ENCODE results near the gene SLC9B1.
"Not testable (repeated sequence)": the region's sequence is repeated elsewhere in the genome, so short reads cannot be mapped to it uniquely, and the experiment has no call there.

The SLC9B1 gene

DNA sequence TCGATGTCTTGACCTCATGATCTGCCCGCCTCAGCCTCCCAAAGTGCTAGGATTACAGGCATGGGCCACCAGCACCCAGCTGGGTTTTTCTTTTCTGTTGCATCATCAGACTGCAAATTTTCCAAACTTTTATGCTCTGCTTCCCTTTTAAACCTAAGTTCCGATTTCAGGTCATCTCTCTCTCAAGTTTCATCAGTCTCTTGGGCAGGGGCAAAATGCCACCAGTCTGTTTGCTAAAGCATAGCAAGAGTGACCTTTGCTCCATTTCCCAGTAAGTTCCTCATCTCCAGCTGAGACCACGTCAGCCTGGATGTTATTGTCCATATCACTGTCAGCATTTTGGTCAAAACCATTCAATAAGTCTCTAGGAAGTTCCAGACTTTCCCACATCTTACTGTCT is 141.2 kb downstream of the SLC9B1 start:
- DNase-seq (ENCODE audit: low read depth): not testable (repeated sequence)

DNA sequence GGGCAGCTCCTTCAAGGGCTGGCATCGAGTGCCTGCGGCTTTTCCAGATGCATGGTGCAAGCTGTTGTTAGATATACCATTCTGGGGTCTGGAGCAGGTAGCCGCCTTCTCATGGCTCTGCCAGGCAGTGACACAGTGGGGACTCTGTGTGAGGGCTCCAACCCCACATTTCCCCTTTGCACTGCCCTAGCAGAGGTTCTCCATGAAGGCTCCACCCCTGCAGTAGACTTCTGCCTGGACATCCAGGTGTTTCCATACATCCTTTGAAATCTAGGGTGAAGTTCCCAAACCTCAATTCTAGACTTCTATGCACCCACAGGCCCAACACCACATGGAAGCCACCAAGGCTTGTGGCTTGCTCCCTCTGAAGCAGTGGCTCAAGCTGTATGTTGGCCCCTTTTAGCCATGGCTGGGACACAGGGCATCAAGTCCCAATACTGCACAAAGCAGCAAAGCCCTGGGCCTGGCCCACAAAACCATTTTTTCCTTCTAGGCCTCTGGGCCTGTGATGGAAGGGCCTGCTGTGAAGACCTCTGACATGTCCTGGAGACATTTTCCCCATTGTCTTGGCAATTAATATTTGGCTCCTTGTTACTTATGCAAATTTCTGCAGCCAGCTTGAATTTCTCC is 141.9 kb downstream of the SLC9B1 start:
- DNase-seq (ENCODE audit: low read depth): not testable (repeated sequence)

DNA sequence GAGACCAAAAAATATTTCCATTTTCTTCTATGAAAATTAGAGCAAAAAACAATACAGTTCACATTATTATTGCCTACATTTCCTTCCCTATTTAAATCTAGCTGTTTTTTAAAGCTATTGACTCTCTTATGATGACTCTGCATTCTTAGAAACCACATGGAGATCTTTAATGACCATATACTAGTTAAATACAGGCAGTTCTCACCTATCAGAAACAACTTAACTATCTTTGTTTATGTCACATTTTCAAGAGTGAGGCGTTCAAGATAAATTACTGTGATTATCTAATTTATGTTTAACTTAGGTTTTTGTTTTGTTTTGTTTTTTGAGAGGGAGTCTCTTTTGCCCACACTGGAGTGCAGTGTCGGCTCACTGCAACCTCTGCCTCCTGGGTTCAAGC is 147.7 kb downstream of the SLC9B1 start:
- no peak for DNase-seq (ENCODE audit: low read depth)

DNA sequence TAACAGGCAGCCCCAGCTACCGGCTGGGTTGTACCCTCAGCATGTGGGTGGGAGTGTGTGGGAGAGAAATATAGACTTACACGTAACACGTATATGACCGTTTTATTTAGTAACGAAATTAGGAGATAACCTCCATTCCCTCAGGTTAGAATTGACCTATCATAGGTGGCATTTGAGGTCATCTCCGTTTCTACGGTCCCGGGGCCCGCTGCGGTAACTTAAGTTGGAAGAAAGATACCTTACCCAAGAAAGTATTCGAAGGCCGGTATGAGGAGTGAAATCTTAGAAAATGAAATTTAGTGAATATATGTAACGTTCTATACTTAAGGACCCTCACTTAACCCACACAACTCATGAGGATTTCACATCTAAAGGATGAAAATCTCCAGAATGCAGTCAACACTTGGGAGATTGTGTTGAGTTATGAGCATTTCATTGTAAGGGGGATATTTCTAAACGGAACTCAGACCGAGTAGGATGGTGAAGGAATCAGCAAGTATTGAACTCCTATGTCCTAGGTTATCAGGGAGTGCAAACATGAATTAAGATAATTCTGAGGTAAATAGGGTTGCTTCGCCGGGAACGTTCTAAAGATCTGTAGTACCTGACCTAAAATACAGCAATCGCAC is 149.8 kb downstream of the SLC9B1 start:
- no peak for DNase-seq (ENCODE audit: low read depth)

DNA sequence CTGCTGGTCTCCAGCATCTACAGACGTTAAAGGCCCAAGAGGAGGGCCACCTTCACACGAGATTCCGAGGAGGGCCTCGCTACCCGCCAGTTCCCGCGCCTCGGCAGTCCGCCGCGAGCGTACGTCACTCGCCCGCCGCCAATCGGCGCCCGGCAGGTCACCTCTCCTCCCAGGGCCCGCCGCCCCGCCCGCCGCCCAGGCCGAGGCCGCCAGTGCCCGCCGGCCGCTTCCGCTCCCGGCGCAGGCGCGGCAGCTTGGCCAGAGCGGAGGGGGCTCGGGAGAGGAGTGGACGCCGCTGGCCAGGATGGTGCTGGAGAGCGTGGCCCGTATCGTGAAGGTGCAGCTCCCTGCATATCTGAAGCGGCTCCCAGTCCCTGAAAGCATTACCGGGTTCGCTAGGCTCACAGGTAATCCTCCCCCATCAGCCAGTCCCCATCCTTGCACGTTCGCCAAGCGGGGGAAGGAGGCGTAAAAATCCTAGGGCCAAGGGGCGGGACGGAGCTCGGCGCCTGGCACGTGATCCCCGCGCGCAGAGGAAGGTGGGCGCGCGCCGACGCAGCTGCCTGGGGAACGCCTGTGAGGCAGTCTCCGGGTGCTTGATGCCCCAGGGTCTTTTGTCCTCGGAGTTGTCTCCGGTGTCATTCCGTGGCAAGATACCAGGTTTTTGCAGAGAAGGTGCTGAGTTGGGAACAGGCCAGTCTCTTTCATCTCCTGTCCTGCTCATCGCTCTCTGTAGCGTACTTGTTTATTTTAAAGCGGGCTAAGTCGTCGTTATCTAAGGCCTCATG is 150.5 kb downstream of the SLC9B1 start, which contains the start of gene CISD2:
Gene CISD2 (plus strand): TSS at position 212 of the 788 bp plus-strand sequence. CDS start 93 bp downstream, at position 305.
- peak; percentile 86 for DNase-seq (ENCODE audit: low read depth)

DNA sequence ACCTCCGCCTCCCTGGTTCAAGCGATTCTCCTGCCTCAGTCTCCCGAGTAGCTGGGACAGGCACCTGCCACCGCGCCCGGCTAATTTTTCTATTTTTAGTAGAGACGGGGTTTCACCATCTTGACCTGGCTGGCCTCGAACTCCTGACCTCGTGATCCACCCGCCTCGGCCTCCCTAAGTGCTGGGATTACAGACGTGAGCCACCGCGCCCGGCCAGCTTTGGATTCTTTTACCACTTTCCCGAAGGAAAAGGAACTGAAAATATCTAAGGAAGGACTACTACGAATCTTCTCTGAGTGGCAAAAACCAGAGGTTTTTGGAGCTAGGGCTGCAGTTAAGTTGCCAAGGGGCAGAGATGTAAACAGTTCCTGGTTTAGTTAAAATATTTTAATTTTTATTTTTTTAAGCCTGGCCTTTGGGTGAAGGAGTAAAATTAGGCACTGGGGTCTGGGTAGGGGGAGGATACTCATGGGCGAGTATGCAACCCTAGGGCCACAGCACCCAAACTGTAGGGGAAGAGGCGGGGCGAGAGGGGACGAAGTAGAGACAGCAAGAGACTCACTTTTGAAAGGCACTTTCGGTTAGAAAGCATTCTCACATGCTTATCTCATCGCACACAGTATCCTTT is 151.2 kb downstream of the SLC9B1 start:
- DNase-seq (ENCODE audit: low read depth): no peak

DNA sequence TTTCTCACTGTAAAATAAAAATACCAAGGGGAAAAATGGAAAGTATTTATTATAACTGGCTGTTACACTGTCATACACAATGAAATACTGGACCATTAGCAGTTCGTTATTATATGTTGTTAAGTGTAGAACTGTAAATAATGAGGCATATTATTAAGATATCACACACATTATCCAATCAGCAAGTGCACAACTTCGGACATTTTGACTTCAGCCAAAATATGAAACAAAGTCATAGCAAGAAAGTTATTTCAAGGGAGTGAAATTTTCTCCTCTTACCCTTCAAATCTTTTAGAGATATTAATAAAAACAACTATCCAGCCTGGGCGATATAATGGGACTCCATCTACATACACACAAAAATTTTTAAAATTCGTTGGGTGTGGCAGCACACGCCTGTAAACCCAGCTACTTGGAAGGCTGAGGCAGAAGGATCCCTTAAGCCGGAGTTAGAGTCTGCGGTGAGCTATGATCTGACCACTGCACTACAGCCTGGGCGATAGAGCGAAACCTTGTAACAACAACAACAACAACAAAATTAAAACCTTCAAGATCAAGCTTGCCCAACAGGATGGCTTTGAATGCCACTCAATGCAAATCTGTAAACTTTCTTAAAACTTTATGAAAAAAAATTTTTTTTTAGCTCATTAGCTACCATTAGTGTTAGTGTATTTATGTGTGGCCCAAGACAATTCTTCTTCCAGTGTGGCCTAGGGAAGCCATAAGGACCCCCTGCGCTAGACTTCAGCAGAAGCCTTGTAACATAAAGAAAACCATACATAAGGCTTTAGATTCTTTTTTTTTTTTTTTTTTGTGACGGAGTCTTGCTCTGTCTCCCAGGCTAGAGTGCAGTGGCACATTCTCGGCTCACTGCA is 152.0 kb downstream of the SLC9B1 start:
- DNase-seq (ENCODE audit: low read depth): no peak

DNA sequence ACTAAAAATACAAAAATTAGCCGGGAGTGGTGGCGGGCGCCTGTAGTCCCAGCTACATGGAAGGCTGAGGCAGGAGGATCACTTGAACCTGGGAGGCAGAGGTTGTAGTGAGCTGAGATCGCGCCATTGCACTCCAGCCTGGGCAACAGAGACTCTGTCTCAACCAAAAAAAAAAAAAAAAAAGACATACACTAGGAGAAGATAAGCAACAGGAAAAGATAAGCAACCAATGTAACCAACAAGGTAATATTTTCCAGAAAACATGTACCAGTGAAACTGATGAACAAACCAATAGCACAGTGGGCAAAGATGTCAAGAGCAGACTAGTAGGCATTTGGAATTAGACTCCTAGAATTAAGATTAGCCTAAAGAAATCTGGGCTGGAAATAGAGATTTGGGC is 154.2 kb downstream of the SLC9B1 start:
- not testable (repeated sequence) for DNase-seq (ENCODE audit: low read depth)

DNA sequence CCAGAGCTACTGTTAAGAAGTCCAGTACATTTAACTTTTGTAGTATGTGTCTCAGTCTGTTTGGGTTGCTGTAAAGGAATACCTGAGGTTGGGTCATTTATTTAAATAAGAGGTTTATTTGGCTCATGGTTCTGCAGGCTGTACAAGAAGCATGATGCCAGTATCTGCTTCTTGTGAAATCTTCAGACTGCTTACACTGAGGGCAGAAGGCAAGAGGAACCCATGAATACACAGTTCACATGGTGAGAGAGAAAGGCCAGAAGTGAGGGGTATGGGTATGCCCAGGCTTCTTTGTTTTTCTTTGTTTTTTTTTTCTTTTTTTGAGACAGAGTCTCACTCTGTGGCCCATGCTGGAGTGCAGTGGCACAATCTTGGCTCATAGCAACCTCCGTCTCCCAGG is 156.8 kb downstream of the SLC9B1 start:
- no peak for DNase-seq (ENCODE audit: low read depth)

DNA sequence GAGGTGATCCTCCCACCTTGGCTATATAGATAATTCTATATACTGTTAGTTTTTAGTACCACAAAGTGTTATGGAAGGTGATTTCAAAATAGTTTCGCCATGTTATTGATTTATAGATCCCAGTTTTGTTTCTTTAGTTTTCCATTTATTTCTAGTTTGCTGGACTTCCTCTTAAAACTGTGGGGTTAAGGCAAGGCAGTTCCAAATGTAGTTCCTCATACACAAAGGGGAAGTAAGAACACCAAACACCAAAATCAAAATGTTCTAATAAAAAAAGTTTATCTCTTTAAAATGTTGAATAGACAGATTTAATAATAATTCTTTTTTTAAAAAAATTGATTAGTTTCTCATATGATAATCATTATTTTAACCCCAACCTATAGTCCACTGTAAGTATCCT is 157.5 kb downstream of the SLC9B1 start:
- no peak for DNase-seq (ENCODE audit: low read depth)

DNA sequence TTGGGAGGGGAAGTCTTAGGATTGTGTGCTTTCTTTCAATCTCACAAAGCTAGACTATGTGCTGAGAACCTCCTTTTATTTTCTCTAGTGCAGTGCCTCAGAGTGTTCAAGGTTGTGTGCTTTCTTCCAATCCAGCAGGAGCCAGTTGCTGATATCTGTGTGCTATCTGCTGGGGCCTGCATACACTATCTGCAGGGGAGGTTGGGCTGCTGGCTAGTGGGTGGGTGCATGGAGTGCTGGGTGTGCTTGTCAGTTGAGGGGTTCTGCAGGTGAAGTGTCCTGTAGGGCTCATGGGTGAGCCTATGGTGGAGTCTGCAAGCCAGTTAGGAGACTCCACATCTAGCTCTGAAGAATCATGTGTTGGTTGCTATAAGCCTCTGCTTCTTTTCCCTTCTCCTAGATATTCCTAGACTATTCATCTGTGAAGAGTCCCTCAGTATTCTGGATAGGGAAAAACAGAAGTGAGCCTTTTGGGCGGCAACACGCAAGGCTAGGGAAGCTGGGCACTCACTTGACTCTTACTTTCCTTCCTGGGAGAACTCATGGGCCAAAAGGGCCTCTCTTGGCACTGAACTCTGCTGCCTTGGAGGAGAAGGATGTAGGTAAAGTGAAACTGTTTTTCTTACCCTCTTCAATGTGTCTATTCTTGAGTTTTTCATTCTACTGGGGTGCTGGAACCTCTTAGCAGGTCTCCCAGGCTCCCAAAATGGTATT is 158.7 kb downstream of the SLC9B1 start:
- no peak for DNase-seq (ENCODE audit: low read depth)

DNA sequence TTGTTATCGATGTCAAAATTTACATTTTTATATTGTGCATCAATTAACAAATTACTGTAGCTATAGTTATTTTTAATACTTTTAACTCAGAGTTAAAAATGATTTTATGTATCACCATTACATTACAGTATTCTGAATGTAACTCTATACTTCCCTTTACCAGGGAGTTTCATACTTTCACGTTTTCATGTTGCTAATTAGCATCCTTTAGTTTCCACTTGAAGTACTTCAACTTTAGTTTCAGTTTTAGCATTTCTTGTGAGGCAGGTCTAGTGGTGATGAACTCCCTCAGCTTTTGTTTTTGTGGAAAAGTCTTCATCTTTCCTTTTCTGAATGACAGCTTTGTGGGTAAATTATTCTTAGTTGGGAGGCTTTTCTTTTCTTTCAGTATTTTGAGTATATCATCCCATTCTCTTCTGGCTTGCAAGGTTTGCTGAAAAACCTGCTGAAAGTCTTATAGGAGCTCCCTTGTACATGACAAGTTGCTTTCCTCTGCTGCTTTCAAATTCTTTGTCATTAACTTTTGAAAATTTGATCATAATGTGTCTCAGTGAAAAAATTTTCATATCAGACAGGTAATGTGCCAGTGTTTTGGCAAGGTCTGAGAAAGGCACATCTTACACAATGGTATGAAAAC is 160.6 kb downstream of the SLC9B1 start:
- no peak for DNase-seq (ENCODE audit: low read depth)
